Stimulated activated naive CD8-positive, alpha-beta T cell treated with anti-CD3 and anti-CD28 coated beads, Interleukin-15, Interleukin-2, amounts not matched to agents 100 U/mL and 50 U/mL, for 24 hours (primary cell): ENCODE measurements around the gene C9orf43.
"Not testable (repeated sequence)": the region's sequence is repeated elsewhere in the genome, so short reads cannot be mapped to it uniquely, and the experiment has no call there.

ENCODE experiments used
- ATAC-seq: fragments of 150-1000 bp; cut with Tn5 transposase; one replicate; pipeline ENCODE4 v1.10.0; 2021
- DNase-seq: peaks from one replicate; pipeline ENCODE4 v3.0.0; 2021

Gene C9orf43, protein sequence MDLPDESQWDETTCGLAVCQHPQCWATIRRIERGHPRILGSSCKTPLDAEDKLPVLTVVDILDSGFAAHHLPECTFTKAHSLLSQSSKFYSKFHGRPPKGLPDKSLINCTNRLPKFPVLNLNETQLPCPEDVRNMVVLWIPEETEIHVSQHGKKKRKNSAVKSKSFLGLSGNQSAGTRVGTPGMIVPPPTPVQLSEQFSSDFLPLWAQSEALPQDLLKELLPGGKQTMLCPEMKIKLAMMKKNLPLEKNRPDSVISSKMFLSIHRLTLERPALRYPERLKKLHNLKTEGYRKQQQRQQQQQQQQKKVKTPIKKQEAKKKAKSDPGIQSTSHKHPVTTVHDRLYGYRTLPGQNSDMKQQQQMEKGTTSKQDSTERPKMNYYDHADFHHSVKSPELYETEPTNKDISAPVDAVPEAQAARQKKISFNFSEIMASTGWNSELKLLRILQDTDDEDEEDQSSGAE

DNA sequence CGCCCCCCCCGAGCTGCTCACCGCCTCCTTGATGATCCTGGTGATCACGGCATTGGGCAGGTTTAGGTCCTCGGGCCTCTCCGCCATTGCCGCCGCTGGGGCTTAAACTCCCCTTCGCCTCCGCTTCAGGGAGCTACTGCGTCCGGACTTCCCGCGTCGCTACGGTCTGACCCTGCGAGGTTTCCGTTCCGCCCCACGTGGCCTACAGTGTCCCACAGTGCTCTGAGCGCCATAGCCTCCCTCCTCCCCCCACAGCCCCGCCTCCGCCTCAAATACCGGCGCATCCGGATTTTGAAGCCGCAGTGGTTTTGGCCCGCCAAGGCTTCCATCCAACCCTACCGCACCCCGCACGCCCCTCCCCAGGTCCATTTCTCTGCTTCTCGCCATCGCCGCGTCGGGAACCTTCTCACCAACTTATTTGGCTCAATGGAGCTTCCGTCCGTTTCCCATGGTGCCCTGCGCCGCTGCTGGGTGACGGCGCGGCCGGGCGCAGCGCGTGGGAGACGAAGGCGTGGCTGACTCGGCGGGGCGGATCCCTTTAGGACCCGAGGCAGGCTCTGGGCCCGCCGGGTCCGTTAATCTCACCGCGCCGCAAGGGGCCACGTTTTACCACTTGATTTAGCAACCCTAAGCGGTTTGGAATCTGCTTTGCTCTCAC is at the start of gene C9orf43, which contains the start of gene POLE3:
Gene C9orf43 (plus strand): TSS at position 541 of the 658 bp plus-strand sequence. CDS start 2,747 bp downstream, outside the sequence.
Gene POLE3 (minus strand): TSS at position 469 of the 658 bp plus-strand sequence. CDS start 382 bp downstream, at position 87.
- ATAC-seq (peak; percentile 96), DNase-seq (peak; percentile 97)

DNA sequence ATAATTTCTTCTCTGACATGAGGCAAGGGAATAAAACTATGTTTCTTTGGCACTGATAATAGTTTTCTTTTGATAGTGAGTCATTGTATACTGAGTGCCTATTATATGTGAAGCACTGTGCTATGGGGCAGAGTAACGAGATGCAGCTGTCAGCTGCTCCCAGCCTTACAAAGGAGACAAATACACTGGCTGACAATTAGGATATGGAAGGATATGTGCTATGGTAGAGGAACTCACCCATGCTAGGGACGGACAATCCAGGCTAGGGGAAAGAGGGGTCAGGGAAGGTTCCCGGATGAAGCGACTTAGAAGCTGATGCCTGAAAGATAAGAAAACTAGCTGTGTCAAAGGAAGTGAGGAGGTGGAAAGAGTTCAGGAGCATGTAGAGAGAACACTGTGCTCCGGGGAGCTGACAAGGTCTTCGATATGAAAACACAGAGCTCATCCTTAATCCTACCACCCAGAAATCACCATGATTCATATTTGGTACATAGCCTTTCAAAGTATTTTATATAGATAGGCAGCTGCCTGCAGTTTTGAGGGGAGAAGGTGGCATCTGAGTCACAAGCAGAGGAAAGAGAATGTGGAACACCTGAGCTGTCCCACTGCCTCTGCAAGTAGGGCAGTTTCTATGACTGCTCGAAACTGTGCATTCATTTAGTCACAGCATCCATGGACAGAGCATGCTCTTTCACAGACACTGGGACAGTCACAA is 49.1 kb upstream of the C9orf43 start:
- DNase-seq (peak; percentile 34), ATAC-seq (peak; percentile 97)

DNA sequence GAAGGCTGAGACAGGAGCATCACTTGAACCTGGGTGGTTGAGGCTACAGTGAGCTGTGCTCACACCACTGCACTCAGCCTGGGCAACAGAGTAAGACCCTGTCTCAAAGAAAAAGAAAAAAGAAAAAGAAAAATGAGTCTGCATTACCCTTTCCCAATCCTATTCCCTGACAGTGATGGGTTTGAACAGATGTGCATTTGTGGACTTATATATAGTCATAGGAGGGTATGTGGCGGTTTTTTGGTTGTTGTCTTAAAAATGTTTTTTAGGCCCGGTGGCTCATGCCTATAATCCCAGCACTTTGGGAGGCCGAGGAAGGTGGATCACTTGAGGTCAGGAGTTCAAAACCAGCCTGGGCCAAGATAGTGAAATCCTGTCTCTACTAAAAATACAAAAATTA is 47.2 kb upstream of the C9orf43 start:
- ATAC-seq (no peak), DNase-seq (no peak)

DNA sequence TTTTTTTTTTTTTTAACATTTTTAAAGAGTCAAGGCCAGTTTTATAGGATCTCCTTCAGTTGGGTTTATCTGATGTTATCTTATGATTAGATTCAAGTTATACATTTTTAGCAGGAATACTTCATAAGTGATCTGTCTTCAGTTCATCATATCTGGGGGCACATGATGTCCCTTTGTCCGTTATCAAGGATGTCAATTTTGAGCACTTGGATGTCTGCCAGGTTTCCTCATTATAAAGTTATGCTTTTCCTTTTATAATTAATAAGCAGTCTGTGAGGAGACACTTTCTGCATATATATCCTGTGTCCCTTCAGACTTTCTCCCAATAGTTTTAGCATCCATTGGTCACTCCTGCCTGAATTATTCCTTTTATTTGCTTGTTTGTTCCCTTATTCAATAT is 45.6 kb upstream of the C9orf43 start:
- no peak for DNase-seq
- ATAC-seq = no peak

DNA sequence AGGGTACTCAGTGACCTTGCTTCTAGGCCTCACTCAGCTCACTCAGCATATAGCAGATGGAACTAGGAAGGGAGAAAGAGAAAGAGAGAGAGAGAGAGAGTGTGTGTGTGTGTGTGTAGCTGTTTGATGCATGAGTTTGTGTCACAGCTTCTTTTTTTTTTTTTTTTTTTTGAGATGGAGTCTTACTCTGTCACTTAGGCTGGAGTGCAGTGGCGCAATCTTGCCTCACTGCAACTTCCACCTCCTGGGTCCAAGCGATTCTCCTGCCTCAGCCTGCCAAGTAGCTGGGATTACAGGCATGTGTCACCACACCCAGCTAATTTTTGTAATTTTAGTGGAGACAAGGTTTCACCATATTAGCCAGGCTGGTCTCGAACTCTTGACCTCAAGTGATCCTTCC is 44.9 kb upstream of the C9orf43 start:
- ATAC-seq, DNase-seq: not testable (repeated sequence)

DNA sequence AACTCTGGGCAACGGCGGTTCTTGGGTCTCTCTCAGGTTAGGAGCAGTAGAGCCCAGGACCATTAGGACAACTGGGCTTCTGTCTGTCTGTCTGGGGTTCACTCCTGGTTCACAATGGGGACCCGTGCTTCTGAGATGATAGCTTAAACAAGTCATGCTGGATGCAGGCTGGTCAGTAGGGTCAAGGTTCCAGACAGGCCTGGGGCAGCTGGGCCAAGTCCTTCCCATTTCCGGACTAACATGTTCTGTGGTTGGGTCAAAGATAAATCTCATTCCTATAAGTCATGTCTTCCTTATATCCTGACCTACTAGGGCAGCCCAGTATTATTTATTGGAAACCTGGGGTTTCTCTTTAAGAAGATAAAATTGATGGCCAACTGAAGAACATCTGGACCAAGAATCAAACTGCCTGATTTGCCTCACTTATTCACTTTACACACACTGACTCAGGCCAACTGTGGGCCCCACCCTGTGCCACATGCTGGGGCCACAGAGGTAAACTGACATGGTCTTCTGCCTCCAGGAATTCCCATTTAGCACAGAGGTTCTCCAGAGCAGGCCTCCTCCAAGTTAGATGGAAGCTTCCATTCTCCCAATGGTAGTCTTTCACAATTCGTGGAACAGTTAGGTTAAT is 42.1 kb upstream of the C9orf43 start:
- ATAC-seq (no peak), DNase-seq (no peak)

DNA sequence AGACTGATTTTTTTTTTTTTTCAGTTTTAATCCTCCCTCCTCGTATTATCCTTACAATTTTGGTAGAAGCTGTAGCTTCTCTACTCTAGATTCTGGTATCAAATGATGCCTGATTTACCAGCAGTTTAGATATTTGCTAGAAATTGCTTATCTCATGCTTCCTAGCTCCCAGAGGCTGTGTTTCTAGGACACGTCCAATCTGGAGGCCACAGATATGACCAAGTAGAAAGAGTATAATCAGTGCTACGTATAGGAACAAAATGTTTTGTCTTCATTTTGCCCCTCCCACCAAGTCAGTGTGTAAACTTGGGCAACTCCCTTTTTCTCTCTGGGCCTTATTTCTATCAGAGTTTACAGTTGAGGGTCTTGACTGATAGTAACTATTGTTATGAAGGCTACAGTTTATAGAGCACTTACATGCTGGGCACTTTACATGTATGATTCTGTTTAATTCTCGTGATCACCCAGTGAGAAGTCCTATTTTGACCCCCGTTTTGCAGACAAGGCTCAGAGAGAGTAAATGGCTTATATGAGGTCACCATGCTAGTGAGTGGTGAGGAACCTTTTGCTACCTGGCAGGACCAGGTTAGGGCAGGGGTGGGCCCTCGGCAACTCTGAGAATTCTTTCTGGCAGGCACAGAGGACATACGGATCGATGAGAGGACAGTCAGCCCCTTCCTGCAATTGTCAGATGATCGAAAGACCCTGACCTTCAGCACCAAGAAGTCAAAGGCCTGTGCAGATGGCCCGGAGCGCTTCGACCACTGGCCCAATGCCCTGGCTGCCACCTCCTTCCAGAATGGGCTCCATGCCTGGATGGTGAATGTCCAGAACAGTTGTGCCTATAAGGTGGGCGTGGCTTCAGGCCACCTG is 41.3 kb upstream of the C9orf43 start:
- no peak for DNase-seq

DNA sequence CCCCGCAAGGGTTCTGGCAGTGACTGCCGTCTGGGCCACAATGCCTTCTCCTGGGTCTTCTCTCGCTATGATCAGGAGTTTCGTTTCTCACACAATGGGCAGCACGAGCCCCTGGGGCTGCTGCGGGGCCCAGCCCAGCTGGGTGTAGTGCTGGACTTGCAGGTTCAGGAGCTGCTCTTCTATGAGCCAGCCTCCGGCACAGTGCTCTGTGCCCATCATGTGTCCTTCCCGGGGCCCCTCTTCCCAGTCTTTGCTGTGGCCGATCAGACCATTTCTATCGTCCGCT is 40.7 kb upstream of the C9orf43 start:
- DNase-seq (no peak), ATAC-seq (no peak)

More for the DNA sequence above, 41.3 kb upstream of the C9orf43 start:
- ATAC-seq = no peak

DNA sequence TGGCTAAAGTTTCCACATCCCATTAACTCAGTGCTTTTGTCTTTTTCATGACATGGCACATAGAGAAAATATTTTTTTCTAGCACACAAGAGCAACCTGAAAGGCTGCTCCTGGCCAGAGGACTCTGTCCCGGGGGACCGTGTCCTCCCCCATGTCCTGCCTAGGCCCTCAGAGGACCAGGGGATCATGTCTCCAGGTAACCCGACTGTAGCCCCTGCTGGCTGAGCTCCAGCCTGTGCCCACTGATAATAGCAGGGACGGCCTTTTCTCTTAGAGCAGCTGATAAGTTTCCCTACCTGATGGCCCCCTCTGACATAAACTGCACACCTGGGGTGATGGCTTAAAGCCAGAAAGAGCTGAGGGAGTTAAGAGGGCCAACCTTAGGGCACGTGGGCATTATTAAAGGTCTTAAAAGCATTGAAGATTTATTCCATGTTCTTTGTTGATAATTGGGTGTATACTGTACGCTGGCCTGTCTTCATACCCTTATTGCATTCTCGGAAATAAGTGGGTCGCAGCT is 39.7 kb upstream of the C9orf43 start:
- ATAC-seq = no peak
- DNase-seq = no peak

DNA sequence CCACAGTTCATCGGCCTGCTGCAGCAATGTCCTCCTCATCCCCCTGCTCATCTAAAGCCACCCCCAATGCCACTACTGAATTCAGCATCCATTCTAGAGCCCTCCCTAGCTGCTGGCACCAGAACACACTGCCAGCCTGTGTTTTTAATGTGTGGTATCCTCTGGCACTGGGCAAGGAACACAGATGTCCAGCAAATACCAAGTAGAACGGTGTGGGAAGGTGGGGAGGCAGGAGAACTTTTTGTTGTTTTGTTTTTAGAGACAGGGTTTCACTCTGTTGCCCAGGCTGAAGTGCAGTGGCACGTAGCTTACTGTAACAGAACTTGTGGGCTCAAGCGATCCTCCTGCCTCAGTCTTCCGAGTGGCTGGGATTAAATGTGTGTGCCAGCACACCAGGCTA is 38.5 kb upstream of the C9orf43 start:
- DNase-seq (no peak), ATAC-seq (no peak)

DNA sequence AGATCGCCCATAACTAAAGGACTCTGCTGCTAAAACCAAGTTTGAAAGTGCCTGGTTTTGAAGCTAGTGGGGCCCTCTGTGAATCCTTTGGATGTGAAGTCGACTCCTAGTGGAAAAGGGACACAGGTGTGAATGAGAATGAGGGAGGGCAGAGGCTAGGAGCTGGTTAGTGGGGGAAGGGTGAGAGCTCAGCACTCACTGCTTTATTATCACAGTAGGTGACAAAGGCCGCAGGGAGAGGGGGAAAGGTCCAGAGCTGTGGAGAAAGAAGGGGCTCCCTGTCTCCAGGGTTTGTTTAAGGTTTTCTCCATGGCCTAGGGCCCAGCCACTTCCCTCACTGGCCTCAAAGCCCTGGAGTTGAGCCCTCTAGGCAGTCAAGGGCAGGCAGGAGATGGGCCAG is 37.3 kb upstream of the C9orf43 start:
- ATAC-seq = no peak
- DNase-seq = no peak

DNA sequence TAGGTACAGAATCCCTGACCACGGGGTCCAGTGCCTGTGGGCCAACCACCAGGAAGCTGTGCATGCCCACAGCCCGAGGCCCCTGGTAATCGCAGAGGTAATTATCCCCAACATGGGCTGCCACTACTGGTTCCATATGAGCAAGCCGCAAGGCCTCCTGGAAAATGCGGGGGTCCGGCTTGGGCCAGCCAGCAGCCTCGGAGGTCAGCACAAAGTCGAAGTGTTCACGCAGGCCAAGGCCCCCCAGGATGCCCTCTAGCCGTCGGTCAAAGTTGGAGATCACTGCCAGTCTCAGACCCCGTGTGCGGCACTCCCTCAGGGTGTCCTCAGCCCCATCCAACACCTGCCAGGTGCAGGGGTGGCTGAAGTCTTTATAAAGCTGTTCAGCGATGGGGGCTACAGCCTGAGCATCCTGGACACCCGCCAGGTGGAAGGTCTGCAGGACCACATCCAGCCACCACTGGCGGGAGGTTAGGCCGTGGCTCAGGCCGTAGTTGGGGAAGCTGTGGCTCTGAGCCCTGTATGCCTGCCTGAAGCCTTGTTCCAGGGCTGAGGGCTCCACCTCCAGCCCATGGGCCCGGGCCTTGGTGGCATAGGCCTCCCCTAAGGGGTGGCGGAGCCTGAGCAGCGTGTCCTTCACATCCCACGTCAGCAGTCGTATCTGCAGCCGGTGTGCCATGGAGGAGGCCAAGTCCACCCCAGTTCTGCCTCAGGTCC is 36.7 kb upstream of the C9orf43 start:
- no peak for ATAC-seq
- DNase-seq = no peak

DNA sequence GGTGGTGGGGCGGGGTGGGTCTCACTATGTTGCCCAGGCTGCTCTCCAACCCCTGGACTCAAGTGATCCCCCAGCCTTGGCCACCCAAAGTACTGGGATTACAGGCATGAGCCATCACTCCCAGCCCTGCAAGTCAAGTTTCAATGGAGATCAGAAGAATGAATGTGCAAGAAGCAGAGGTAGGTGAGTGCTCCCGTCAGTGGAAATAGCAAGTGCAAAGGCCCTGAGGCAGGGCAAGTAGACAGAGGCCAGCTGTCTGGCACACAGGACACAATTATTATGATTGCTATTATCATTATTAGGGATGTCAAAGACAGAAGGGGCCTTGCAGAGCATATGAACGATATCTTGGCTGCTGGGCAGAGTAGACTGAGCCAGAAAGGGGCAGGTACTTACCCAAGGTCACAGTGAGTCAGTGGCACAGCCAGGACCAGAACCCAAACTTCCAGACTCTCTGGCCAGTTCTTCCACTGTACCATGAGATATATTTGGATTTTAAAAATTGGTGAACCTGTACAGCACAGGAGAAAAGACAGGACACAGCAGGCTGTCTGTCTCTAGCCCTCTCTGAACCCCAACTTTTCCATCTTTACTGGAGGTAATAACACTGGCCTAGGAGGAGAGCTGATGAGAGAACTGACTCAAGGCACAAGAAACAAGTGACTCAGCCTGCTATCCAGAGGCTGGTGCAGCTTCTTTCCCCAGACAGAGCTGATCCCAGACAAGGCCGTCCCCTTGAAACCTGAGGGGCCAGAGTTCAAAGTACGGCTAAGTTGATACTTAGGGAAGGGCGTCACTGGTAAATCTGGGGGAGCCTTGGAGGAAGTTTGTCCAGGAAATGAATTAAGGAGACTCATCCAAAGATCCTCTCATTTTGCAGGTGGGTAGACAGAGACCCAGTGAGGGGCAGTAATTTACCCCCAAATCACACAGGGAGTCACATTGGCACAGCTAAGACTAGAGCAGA is 35.2 kb upstream of the C9orf43 start:
- DNase-seq (no peak), ATAC-seq (no peak)

DNA sequence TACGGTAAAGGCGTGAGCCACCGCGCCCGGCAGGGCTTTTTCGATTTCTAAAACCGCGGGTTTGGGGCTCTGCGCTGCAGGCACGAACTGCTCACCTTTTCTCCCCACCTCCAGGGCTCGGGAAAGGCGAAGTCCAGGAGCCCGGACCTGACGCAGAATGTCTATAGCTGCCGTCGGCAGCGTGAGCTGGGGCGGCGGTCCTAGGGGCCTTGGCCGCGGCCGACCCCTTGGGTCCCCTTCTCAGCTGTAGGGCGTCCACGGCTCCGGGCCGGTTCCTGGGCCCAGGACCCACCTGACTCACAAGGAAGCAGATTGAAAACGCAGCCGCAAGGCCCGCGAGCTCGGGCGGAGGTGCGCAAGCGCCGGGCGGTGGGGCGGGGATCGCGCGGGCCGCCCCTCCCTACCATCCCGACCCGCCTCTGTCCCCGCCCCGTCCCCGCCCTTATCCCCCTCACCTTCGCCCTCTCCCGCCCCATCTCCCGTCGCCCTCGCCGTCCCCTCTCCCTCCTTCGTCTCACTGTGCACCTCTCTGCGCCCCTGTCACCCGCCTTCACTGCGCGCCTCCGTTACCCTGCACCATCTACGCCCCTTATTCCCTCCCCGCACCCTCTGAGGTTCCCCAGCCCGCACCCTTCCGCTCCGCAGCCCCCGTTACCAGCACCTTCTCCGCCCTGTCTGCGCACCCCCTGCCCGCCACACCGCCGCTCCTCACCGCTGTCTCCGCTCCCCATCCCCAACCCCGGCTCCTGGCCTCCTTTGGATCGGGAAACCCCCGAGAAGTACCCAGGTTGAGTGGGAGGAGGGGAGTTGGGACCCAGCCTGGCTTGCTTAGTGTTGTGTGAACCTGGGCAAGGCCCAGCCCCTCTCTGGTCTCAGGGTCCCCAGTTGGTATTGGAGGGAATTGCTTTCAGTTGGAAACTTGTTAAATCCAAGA is 33.6 kb upstream of the C9orf43 start, which contains the start of gene HDHD3:
Gene HDHD3 (minus strand): TSS at position 353 of the 934 bp plus-strand sequence. CDS start 2,632 bp downstream, outside the sequence.
- DNase-seq (peak; percentile 77), ATAC-seq (peak; percentile 80)

DNA sequence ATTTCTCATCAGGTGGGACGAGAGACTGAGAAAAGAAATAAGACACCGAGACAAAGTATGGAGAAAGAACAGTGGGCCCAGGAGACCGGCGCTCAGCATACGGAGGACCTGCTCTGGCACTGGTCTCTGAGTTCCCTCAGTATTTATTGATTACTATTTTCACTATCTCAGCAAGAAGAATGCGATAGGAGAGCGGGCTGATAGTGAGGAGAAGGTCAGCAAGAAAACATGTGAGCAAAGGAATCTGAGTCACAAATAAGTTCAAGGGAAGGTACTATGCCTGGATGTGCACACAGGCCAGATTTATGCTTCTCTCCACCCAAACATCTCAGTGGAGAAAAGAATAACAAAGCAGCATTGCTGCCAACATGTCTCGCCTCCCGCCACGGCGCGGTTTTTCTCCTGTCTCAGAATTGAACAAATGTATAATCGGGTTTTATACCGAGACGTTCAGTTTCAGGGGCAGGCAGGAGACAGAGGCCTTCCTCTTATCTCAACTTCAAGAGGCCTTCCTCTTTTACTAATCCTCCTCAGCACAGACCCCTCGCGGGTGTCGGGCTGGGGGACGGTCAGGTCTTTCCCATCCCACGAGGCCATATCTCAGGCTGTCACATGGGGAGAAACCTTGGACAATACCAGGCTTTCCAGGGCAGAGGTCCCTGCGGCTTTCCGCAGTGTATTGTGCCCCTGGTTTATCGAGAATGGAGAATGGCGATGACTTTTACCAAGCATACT is 31.3 kb upstream of the C9orf43 start:
- DNase-seq, ATAC-seq: not testable (repeated sequence)

DNA sequence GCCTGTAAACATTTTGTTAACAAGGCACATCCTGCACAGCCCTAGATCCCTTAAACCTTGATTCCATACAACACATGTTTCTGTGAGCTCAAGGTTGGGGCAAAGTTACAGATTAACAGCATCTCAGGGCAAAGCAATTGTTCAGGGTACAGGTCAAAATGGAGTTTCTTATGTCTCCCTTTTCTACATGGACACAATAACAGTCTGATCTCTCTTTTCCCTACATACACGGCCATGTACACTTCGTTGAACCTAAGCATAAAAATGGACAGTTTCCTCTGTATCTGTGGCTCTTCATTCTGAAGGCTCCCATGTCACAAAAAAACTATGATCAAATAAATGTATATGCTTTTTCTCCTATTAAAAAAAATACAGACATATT is 30.7 kb upstream of the C9orf43 start:
- not testable (repeated sequence) for DNase-seq, ATAC-seq

DNA sequence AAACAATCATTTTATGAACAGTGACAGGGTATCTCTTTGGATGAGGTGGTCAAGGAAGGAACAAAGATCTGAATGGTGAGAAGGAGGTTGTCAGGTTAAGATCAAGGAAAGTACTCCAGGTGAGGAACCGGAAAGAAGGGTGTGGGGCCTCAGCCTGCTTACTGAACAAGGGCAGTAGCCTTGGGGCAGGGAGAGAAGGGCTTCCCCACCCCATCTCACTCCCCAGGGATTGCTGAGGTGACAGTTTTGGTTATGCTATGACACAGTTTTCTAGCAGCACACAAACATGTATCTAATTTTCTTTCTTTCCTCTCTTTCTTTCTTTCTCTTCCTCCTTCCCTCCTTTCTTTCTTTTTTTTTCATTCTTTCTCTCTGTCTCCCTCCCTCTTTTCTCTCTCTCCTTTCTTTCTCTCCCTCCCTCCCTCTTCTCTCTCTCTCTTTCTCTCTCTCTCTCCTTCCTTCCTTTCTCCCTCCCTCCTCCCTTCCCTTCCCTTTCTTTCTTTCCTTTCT is 29.6 kb upstream of the C9orf43 start:
- ATAC-seq = no peak
- no peak for DNase-seq
